Mesendoderm (in vitro differentiated cells): Measurements from ENCODE around the gene SLC28A2. TPM values are rescaled to one million over a fixed set of nuclear protein-coding genes. Genes with fewer than 3 reads are reported as not detected.

Source experiments
- DNase-seq: peaks from one replicate; pipeline ENCODE4 v3.0.0; 2013
- H2AK5ac ChIP-seq: 2 replicates; pipeline ENCODE4 v1.6.1; 2013; ENCODE audit warnings: low read length, inconsistent platforms
- H2BK120ac ChIP-seq: 2 replicates; pipeline ENCODE4 v1.6.1; 2013; ENCODE audit warnings: low read depth, mild to moderate bottlenecking, low read length, moderate library complexity, mixed read lengths
- H2BK15ac ChIP-seq: replicated peaks from 2 replicates; pipeline ENCODE4 v1.6.1; 2013; ENCODE audit warnings: low read depth, mild to moderate bottlenecking, moderate library complexity
- H2BK5ac ChIP-seq: 2 replicates; pipeline ENCODE4 v1.6.1; 2013; ENCODE audit warnings: low read length, inconsistent platforms
- H3K18ac ChIP-seq: 2 replicates; pipeline ENCODE4 v1.6.1; 2013; ENCODE audit warnings: mild to moderate bottlenecking, low read length, mixed read lengths
- H3K23ac ChIP-seq: one replicate; pipeline ENCODE4 v1.6.1; 2013; ENCODE audit warnings: low read length
- H3K27ac ChIP-seq: 2 replicates; pipeline ENCODE4 v1.5.1; 2013; ENCODE audit warnings: low read depth, mild to moderate bottlenecking, inconsistent platforms, low read length, moderate library complexity
- H3K27me3 ChIP-seq: 2 replicates; pipeline ENCODE4 v1.6.1; 2013; ENCODE audit warnings: low read length, control low read depth, mild to moderate bottlenecking, inconsistent platforms; ENCODE audit not compliant: insufficient read depth, poor library complexity
- H3K36me3 ChIP-seq: 2 replicates; pipeline ENCODE4 v1.6.1; 2013; ENCODE audit warnings: low read length, inconsistent platforms; ENCODE audit not compliant: control insufficient read depth, insufficient read depth
- H3K4ac ChIP-seq: one replicate; pipeline ENCODE4 v1.6.1; 2013; ENCODE audit warnings: low read depth, mild to moderate bottlenecking, low read length, moderate library complexity
- H3K4me1 ChIP-seq: 2 replicates; pipeline ENCODE4 v1.6.1; 2013; ENCODE audit warnings: low read depth, low read length, inconsistent platforms; ENCODE audit not compliant: control insufficient read depth
- H3K4me2 ChIP-seq: 2 replicates; pipeline ENCODE4 v1.6.1; 2013; ENCODE audit warnings: low read length
- H3K4me3 ChIP-seq: 2 replicates; pipeline ENCODE4 v1.5.1; 2013; ENCODE audit warnings: mild to moderate bottlenecking, low read length
- H3K56ac ChIP-seq: one replicate; pipeline ENCODE4 v1.6.1; 2013; ENCODE audit warnings: low read length
- H3K79me1 ChIP-seq: 2 replicates; pipeline ENCODE4 v1.6.1; 2013; ENCODE audit warnings: low read length, inconsistent platforms
- H3K79me2 ChIP-seq: 2 replicates; pipeline ENCODE4 v1.6.1; 2013; ENCODE audit warnings: mild to moderate bottlenecking, low read length; ENCODE audit not compliant: control insufficient read depth, insufficient read depth
- H3K9ac ChIP-seq: 2 replicates; pipeline ENCODE4 v1.6.1; 2013; ENCODE audit warnings: low read length, inconsistent platforms
- H4K5ac ChIP-seq: one replicate; pipeline ENCODE4 v1.6.1; 2013; ENCODE audit warnings: low read length
- H4K8ac ChIP-seq: one replicate; pipeline ENCODE4 v1.6.1; 2013; ENCODE audit warnings: low read depth, mild to moderate bottlenecking, control low read depth, low read length, moderate library complexity
- WGBS: extraction: QIAGEN DNeasy Blood & Tissue Kit; methylation state at CpG from one replicate; pipeline ENCODE4 v1.1.7; 2013; ENCODE audit warnings: low lambda C conversion rate, missing lambda C conversion rate; ENCODE audit not compliant: insufficient coverage; ENCODE audit errors: extremely low coverage; 5-methylcytosine and 5-hydroxymethylcytosine counted together
- polyA plus RNA-seq, 2 experiments: library from polyadenylated mRNA; stranded (reverse); fragments of 200-250 nt; gene quantifications; one replicate each; pipeline ENCODE4 v1.2.3, GENCODE V29; 2013

The SLC28A2 gene
- 0.08 TPM for polyA plus RNA-seq (2013, experiment 1 of 2)
- polyA plus RNA-seq (2013, experiment 2 of 2), result 0.13 TPM

- Histone ChIP-seq H3K56ac (no peak within 1 kb of the TSS), H3K27me3 (no peaks in the 10 kb centered on the region), H4K8ac (no peak within 1 kb of the TSS), H3K9ac (no peak within 1 kb of the TSS), H4K5ac (no peak within 1 kb of the TSS), H2BK15ac (no peak within 1 kb of the TSS), H3K4ac (no peak within 1 kb of the TSS), H3K27ac (no peak within 1 kb of the TSS), H3K36me3 (no peaks in the 10 kb centered on the region), H3K79me2 (no peaks in the 10 kb centered on the region), H2BK5ac (no peak within 1 kb of the TSS), H3K18ac (no peak within 1 kb of the TSS), H3K4me1 (no peaks in the 10 kb centered on the region), H2AK5ac (no peak within 1 kb of the TSS), H3K79me1 (no peaks in the 10 kb centered on the region), H3K23ac (no peak within 1 kb of the TSS), H3K4me2 (no peak within 1 kb of the TSS), H2BK120ac (no peak within 1 kb of the TSS), H3K4me3 (no peak within 1 kb of the TSS)
- no CpG with 5 or more reads among the region's 15 CpGs for WGBS
- DNase-seq, result no peak
These were observed at the start of gene SLC28A2 for GRCh38 chr15:45251888-45252287. Gene SLC28A2, plus strand, starts transcription at chr15:45252234. Its CDS starts 982 bp downstream, at chr15:45253216.

GRCh38 chr15:45203182-45203581, 48.9 kb upstream of the SLC28A2 start:
- Histone ChIP-seq H2AK5ac (no peak overlapping the region), H2BK15ac (no peak overlapping the region), H4K8ac (no peak overlapping the region), H3K4me1 (no peaks in the 10 kb centered on the region), H3K4me2 (no peak overlapping the region), H3K79me1 (no peaks in the 10 kb centered on the region), H3K4ac (no peak overlapping the region), H3K23ac (no peak overlapping the region), H3K9ac (no peak overlapping the region), H3K79me2 (no peaks in the 10 kb centered on the region), H3K27ac (no peak overlapping the region), H2BK5ac (no peak overlapping the region), H2BK120ac (no peak overlapping the region), H3K56ac (no peak overlapping the region), H3K36me3 (no peaks in the 10 kb centered on the region), H3K27me3 (no peaks in the 10 kb centered on the region), H4K5ac (no peak overlapping the region), H3K18ac (no peak overlapping the region), H3K4me3 (no peak overlapping the region)
- DNase-seq, result no peak
- no CpG with 5 or more reads among the region's 4 CpGs for WGBS

GRCh38 chr15:45205192-45205591, 46.8 kb upstream of the SLC28A2 start:
- no peak overlapping the region for H3K4me3 ChIP-seq
- no peak overlapping the region for H3K18ac ChIP-seq
- H3K56ac ChIP-seq, result no peak overlapping the region
- no CpG with 5 or more reads among the region's 2 CpGs for WGBS
- no peak overlapping the region for H3K23ac ChIP-seq
- H2BK5ac ChIP-seq, result no peak overlapping the region
- H2AK5ac ChIP-seq, result no peak overlapping the region
- no peak overlapping the region for H2BK120ac ChIP-seq
- H3K4me2 ChIP-seq, result no peak overlapping the region
- no peak overlapping the region for H4K8ac ChIP-seq
- H3K79me1 ChIP-seq, result no peaks in the 10 kb centered on the region
- no peak overlapping the region for H3K4ac ChIP-seq
- peak; percentile 87 for DNase-seq
- no peak overlapping the region for H2BK15ac ChIP-seq
- no peaks in the 10 kb centered on the region for H3K27me3 ChIP-seq
- H3K4me1 ChIP-seq, result no peaks in the 10 kb centered on the region
- no peaks in the 10 kb centered on the region for H3K36me3 ChIP-seq
- H3K9ac ChIP-seq, result no peak overlapping the region
- no peak overlapping the region for H3K27ac ChIP-seq
- no peaks in the 10 kb centered on the region for H3K79me2 ChIP-seq
- no peak overlapping the region for H4K5ac ChIP-seq

GRCh38 chr15:45212493-45212892, 39.5 kb upstream of the SLC28A2 start:
- Histone ChIP-seq H3K18ac (no peak overlapping the region), H3K4me1 (no peaks in the 10 kb centered on the region), H3K36me3 (no peaks in the 10 kb centered on the region), H3K4ac (no peak overlapping the region), H3K79me1 (no peaks in the 10 kb centered on the region), H3K4me2 (no peak overlapping the region), H3K27me3 (no peaks in the 10 kb centered on the region), H3K4me3 (no peak overlapping the region), H3K56ac (no peak overlapping the region), H3K23ac (no peak overlapping the region), H3K9ac (no peak overlapping the region), H2BK120ac (no peak overlapping the region), H4K5ac (no peak overlapping the region), H2AK5ac (no peak overlapping the region), H2BK15ac (no peak overlapping the region), H3K79me2 (no peaks in the 10 kb centered on the region), H2BK5ac (no peak overlapping the region), H3K27ac (no peak overlapping the region), H4K8ac (no peak overlapping the region)
- no CpG with 5 or more reads among the region's 1 CpG for WGBS
- no peak for DNase-seq

- WGBS, result no CpG with 5 or more reads among the region's 2 CpGs
- no peak overlapping the region for H2BK5ac ChIP-seq
- H3K4me2 ChIP-seq, result no peak overlapping the region
- H3K9ac ChIP-seq, result no peak overlapping the region
- peaks cover 4% of the 10 kb centered on the region for H3K4me1 ChIP-seq
- no peak for DNase-seq
- no peaks in the 10 kb centered on the region for H3K79me1 ChIP-seq
- H2BK120ac ChIP-seq, result no peak overlapping the region
- no peaks in the 10 kb centered on the region for H3K79me2 ChIP-seq
- no peak overlapping the region for H4K8ac ChIP-seq
- H3K36me3 ChIP-seq, result no peaks in the 10 kb centered on the region
- H2AK5ac ChIP-seq, result no peak overlapping the region
- H3K27me3 ChIP-seq, result peaks cover 1% of the 10 kb centered on the region
- no peak overlapping the region for H3K27ac ChIP-seq
- no peak overlapping the region for H3K23ac ChIP-seq
- no peak overlapping the region for H3K4me3 ChIP-seq
- no peak overlapping the region for H3K18ac ChIP-seq
- no peak overlapping the region for H2BK15ac ChIP-seq
- no peak overlapping the region for H3K4ac ChIP-seq
- H3K56ac ChIP-seq, result no peak overlapping the region
- no peak overlapping the region for H4K5ac ChIP-seq
These were observed 30.9 kb upstream of the SLC28A2 start for GRCh38 chr15:45221053-45221599.

GRCh38 chr15:45221967-45222366, 30.1 kb upstream of the SLC28A2 start:
- H3K27me3 ChIP-seq, result peaks cover 1% of the 10 kb centered on the region
- no CpG with 5 or more reads among the region's 4 CpGs for WGBS
- no peak for DNase-seq
- H3K18ac ChIP-seq, result no peak overlapping the region
- H3K27ac ChIP-seq, result no peak overlapping the region
- H2BK5ac ChIP-seq, result no peak overlapping the region
- no peak overlapping the region for H3K4ac ChIP-seq
- no peak overlapping the region for H4K5ac ChIP-seq
- no peak overlapping the region for H3K9ac ChIP-seq
- peaks cover 4% of the 10 kb centered on the region for H3K4me1 ChIP-seq
- H2BK120ac ChIP-seq, result no peak overlapping the region
- no peaks in the 10 kb centered on the region for H3K36me3 ChIP-seq
- H4K8ac ChIP-seq, result no peak overlapping the region
- H3K23ac ChIP-seq, result no peak overlapping the region
- H3K79me1 ChIP-seq, result no peaks in the 10 kb centered on the region
- no peak overlapping the region for H3K4me3 ChIP-seq
- H3K56ac ChIP-seq, result no peak overlapping the region
- no peak overlapping the region for H2AK5ac ChIP-seq
- no peaks in the 10 kb centered on the region for H3K79me2 ChIP-seq
- no peak overlapping the region for H2BK15ac ChIP-seq
- H3K4me2 ChIP-seq, result no peak overlapping the region
